PC-3 (cell line): ENCODE data around the gene TRABD2B. TPM values are rescaled to one million over a fixed set of nuclear protein-coding genes. Genes with fewer than 3 reads are reported as not detected.

ENCODE experiments used
- ATAC-seq: fragments of 200-7000 bp; cut with Tn5 transposase; 2 replicates; pipeline ENCODE4 v1.9.1; 2020; ENCODE audit warnings: mild to moderate bottlenecking, moderate library complexity
- BruUV-seq: library from RNA; stranded (reverse); fragments of 400-500 nt; replicated peaks from 2 replicates; lab custom pipeline; 2021; lab: Mats Ljungman, UMichigan
- CTCF ChIA-PET: fragments of 300-600 bp; sonication (Branson Sonifier 250); formaldehyde crosslinking; loops from one replicate; lab custom pipeline; 2022; ENCODE audit warnings: antibody characterized with exemption; lab: Charles Lee
- POLR2A ChIA-PET: fragments of 300-600 bp; sonication (Branson Sonifier 250); formaldehyde crosslinking; loops from one replicate; lab custom pipeline; 2022; ENCODE audit warnings: antibody characterized with exemption; ENCODE audit not compliant: unreplicated experiment; lab: Charles Lee
- DNase-seq: peaks from one replicate; pipeline ENCODE4 v3.0.0-alpha.2; 2015
- H2AFZ ChIP-seq: fragments of 300-600 bp; sonication (generic); 2 replicates; pipeline ENCODE4 v1.6.0; 2016; ENCODE audit warnings: antibody characterized with exemption, low read length
- H3F3A ChIP-seq: fragments of 300-600 bp; sonication (generic); one replicate; pipeline ENCODE4 v1.6.0; 2017; ENCODE audit warnings: antibody characterized with exemption, low read length, control low read depth, mild to moderate bottlenecking; ENCODE audit not compliant: unreplicated experiment
- H3K27ac ChIP-seq: fragments of 300-600 bp; sonication (generic); 2 replicates; pipeline ENCODE4 v1.5.1; 2016; ENCODE audit warnings: mild to moderate bottlenecking, low read length
- H3K27me3 ChIP-seq: fragments of 300-600 bp; sonication (generic); 2 replicates; pipeline ENCODE4 v1.6.1; 2016; ENCODE audit warnings: low read length, mixed read lengths
- H3K36me3 ChIP-seq: fragments of 300-600 bp; sonication (generic); 2 replicates; pipeline ENCODE4 v1.6.1; 2016; ENCODE audit warnings: low read depth, mixed run types, low read length, mixed read lengths
- H3K4me1 ChIP-seq: fragments of 300-600 bp; sonication (generic); 2 replicates; pipeline ENCODE4 v1.5.1; 2016; ENCODE audit warnings: low read length; ENCODE audit not compliant: insufficient read depth
- H3K4me2 ChIP-seq: fragments of 300-600 bp; sonication (generic); 2 replicates; pipeline ENCODE4 v1.6.0; 2016; ENCODE audit warnings: low read length
- H3K4me3 ChIP-seq: fragments of 300-600 bp; sonication (generic); 2 replicates; pipeline ENCODE4 v1.5.1; 2016; ENCODE audit warnings: mild to moderate bottlenecking, low read length, mixed read lengths
- H3K79me2 ChIP-seq: fragments of 300-600 bp; sonication (generic); 2 replicates; pipeline ENCODE4 v1.6.1; 2017; ENCODE audit warnings: low read length, mixed read lengths
- H3K9ac ChIP-seq: fragments of 300-600 bp; sonication (generic); 2 replicates; pipeline ENCODE4 v1.6.0; 2016; ENCODE audit warnings: mild to moderate bottlenecking, low read length
- H3K9me2 ChIP-seq: fragments of 300-600 bp; sonication (generic); replicated peaks from 2 replicates; pipeline ENCODE4 v1.6.1; 2016; ENCODE audit warnings: mixed run types, low read length, mixed read lengths
- H3K9me3 ChIP-seq: fragments of 300-600 bp; sonication (generic); 2 replicates; pipeline ENCODE4 v1.6.1; 2016; ENCODE audit warnings: low read length, mixed read lengths
- H4K20me1 ChIP-seq: fragments of 300-600 bp; sonication (generic); 2 replicates; pipeline ENCODE4 v1.6.1; 2016; ENCODE audit warnings: low read length, mixed read lengths
- EZH2 ChIP-seq: fragments of 300-600 bp; sonication (generic); IDR thresholded peaks from one replicate; pipeline ENCODE4 v1.6.1; 2017; ENCODE audit warnings: antibody characterized with exemption, mild to moderate bottlenecking, low read length; ENCODE audit not compliant: unreplicated experiment
- EZH2phosphoT487 ChIP-seq: fragments of 300-600 bp; sonication (generic); IDR thresholded peaks from 2 replicates; pipeline ENCODE4 v1.6.1; 2018; ENCODE audit warnings: mild to moderate bottlenecking, antibody characterized with exemption, low read length, borderline replicate concordance
- intact Hi-C: fragments of 100-400 bp; cut with micrococcal nuclease; formaldehyde crosslinking; loops from 2 replicates; pipeline ENCODE4 v1.9.0; 2023
- total RNA-seq: library from RNA; depleted of rRNA; stranded (reverse); fragments of >200 nt; gene quantifications from 2 replicates; pipeline ENCODE4 v1.2.3, GENCODE V29; 2014
- TF ChIP-seq, protein P1 (sequence below): fragments of 300-600 bp; sonication (generic); conservative IDR thresholded peaks from 2 replicates; pipeline ENCODE4 v1.5.1; 2017; ENCODE audit warnings: antibody characterized with exemption, low read depth, mild to moderate bottlenecking, low read length

The TRABD2B gene
- total RNA-seq, 1 experiment from 2014 or later: 0.44 TPM

GRCh38 chr1:47757226-47757975 lies 239.8 kb downstream of the TRABD2B start:
- Histone ChIP-seq H3K4me3 (no peak overlapping the region), H3K4me1 (no peaks in the 10 kb centered on the region), H3K27ac (no peak overlapping the region), H2AFZ (no peak overlapping the region), H3K27me3 (no peaks in the 10 kb centered on the region), H3K9me3 (no peaks in the 10 kb centered on the region), H3K9ac (no peak overlapping the region), H3F3A (no peaks in the 10 kb centered on the region), H3K9me2 (no peaks in the 10 kb centered on the region), H4K20me1 (no peaks in the 10 kb centered on the region), H3K79me2 (no peaks in the 10 kb centered on the region), H3K36me3 (no peaks in the 10 kb centered on the region), H3K4me2 (no peak overlapping the region)
- POLR2A ChIA-PET: no interaction called here
- CTCF ChIA-PET: no interaction called here
- no peak for ATAC-seq
- no peak for TF ChIP-seq EZH2
- TF ChIP-seq, protein P1, sequence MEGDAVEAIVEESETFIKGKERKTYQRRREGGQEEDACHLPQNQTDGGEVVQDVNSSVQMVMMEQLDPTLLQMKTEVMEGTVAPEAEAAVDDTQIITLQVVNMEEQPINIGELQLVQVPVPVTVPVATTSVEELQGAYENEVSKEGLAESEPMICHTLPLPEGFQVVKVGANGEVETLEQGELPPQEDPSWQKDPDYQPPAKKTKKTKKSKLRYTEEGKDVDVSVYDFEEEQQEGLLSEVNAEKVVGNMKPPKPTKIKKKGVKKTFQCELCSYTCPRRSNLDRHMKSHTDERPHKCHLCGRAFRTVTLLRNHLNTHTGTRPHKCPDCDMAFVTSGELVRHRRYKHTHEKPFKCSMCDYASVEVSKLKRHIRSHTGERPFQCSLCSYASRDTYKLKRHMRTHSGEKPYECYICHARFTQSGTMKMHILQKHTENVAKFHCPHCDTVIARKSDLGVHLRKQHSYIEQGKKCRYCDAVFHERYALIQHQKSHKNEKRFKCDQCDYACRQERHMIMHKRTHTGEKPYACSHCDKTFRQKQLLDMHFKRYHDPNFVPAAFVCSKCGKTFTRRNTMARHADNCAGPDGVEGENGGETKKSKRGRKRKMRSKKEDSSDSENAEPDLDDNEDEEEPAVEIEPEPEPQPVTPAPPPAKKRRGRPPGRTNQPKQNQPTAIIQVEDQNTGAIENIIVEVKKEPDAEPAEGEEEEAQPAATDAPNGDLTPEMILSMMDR: no peak
- no peak for TF ChIP-seq EZH2phosphoT487
- no TSS peak for BruUV-seq
- intact Hi-C loops: no loop called here
- no peak for DNase-seq

DNA sequence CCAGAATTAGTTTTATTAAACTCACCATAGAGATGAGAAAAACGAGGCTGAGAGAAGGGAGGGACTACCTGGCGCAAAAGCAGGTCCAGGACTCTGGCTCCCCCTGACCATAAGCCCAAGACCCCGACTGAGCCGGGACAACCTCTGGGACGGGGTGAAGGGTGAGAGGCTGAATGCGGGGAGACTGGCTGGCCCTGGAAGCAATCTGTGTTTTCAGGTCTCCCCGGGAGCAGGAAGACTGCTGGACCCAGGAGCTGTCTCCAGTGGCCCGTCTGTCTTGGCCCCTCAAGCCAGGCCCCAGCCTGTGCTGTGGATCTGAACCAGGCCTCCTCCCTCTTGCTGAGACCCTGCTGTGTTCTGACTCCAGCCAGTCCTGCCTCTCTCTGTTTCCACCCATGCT lies 240.8 kb downstream of the TRABD2B start:
- no peak for TF ChIP-seq EZH2phosphoT487
- TF ChIP-seq, protein P1: no peak
- TF ChIP-seq EZH2: no peak
- Histone ChIP-seq H3F3A (no peaks in the 10 kb centered on the region), H3K79me2 (no peaks in the 10 kb centered on the region), H4K20me1 (no peaks in the 10 kb centered on the region), H3K36me3 (no peaks in the 10 kb centered on the region), H3K9me3 (no peaks in the 10 kb centered on the region), H3K27ac (no peak overlapping the region), H3K9ac (no peak overlapping the region), H3K4me1 (no peaks in the 10 kb centered on the region), H3K27me3 (no peaks in the 10 kb centered on the region), H3K9me2 (no peaks in the 10 kb centered on the region), H3K4me2 (no peak overlapping the region), H2AFZ (no peak overlapping the region), H3K4me3 (no peak overlapping the region)
- BruUV-seq: no TSS peak
- ATAC-seq: no peak
- POLR2A ChIA-PET: no interaction called here
- intact Hi-C loops: no loop called here
- CTCF ChIA-PET: no interaction called here
- DNase-seq: no peak

- Histone ChIP-seq H3K4me2 (no peak overlapping the region), H3K4me1 (no peaks in the 10 kb centered on the region), H3K9me3 (no peaks in the 10 kb centered on the region), H3K36me3 (no peaks in the 10 kb centered on the region), H2AFZ (no peak overlapping the region), H3K4me3 (no peak overlapping the region), H3F3A (no peaks in the 10 kb centered on the region), H3K9ac (no peak overlapping the region), H4K20me1 (no peaks in the 10 kb centered on the region), H3K27ac (no peak overlapping the region), H3K79me2 (no peaks in the 10 kb centered on the region), H3K9me2 (no peaks in the 10 kb centered on the region), H3K27me3 (no peaks in the 10 kb centered on the region)
- intact Hi-C loops: no loop called here
- BruUV-seq: no TSS peak
- ATAC-seq (no peak; the same call in 1 of the 2 replicates), DNase-seq (no peak)
- ChIA-PET POLR2A (no interaction called here), CTCF (no interaction called here)
- TF ChIP-seq EZH2phosphoT487: no peak
- TF ChIP-seq, protein P1: no peak
- no peak for TF ChIP-seq EZH2
Observed at GRCh38 chr1:47756006-47756405, 241.2 kb downstream of the TRABD2B start.
